ENCODE results near the gene C10orf95.

The C10orf95 gene

DNA sequence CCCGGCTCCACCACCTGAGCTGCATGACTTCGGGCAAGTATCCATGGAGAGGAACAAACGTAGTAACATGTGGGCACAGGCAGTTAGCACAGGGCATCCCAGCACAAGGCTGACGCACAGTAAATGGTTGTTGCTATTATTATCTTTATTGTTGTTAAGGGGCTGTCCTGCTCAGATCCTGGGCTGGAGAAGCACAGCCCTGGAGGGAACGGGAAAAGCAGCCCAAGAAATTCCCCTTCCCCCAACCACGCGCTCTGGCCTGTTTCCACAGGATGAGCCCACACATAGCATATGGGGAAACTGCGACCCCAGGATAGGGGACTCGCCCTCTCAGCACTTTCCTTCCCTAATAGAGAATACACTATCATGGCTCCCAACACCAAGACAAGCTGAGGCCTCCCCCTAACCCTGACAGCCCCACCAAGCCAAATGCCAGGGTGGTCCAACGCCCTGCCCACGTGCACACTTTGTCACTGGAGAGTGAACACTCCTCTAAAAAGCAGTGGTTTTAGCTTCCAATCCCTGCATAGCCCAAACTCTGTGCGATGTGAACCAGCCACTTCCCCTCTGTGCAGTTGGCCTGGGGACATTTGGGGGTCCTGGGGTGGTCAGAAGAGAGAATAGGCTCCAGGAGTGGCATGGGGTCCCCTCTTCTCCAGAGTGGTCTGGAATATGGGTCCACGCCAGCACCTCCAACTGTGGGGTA is 43.8 kb downstream of the C10orf95 start:
- H3K79me2 ChIP-seq (ENCODE audit: control insufficient read depth, insufficient read depth, low read length, unreplicated experiment) = no peaks in the 10 kb centered on the region
- no peak overlapping the region for H3K4me3 ChIP-seq (ENCODE audit: low read depth, low read length)
- peaks cover 16% of the 10 kb centered on the region for H3K4me1 ChIP-seq (ENCODE audit: control insufficient read depth, insufficient read depth, low read length, unreplicated experiment)
- H3K27ac ChIP-seq (ENCODE audit: low read depth, low read length) = no peak overlapping the region
- peaks cover 38% of the 10 kb centered on the region for H3K27me3 ChIP-seq (ENCODE audit: insufficient read depth, low read length)
- H3K36me3 ChIP-seq (ENCODE audit: insufficient read depth, low read length) = no peaks in the 10 kb centered on the region
- H2AFZ ChIP-seq (ENCODE audit: low read length, unreplicated experiment) = no peak overlapping the region

- Histone ChIP-seq H3K4me1 (ENCODE audit: control insufficient read depth, insufficient read depth, low read length, unreplicated experiment) (peaks cover 20% of the 10 kb centered on the region), H3K27ac (ENCODE audit: low read depth, low read length) (no peak overlapping the region)
Measured at GRCh38 chr10:102406815-102407214, 44.5 kb downstream of the C10orf95 start.

GRCh38 chr10:102405632-102406031 is 45.7 kb downstream of the C10orf95 start:
- peaks cover 24% of the 10 kb centered on the region for H3K4me1 ChIP-seq (ENCODE audit: control insufficient read depth, insufficient read depth, low read length, unreplicated experiment)
- H2AFZ ChIP-seq (ENCODE audit: low read length, unreplicated experiment) = no peak overlapping the region
- H3K27me3 ChIP-seq (ENCODE audit: insufficient read depth, low read length) = peaks cover 27% of the 10 kb centered on the region
- no peaks in the 10 kb centered on the region for H3K79me2 ChIP-seq (ENCODE audit: control insufficient read depth, insufficient read depth, low read length, unreplicated experiment)
- no peaks in the 10 kb centered on the region for H3K36me3 ChIP-seq (ENCODE audit: insufficient read depth, low read length)
- no peak overlapping the region for H3K4me3 ChIP-seq (ENCODE audit: low read depth, low read length)
- H3K27ac ChIP-seq (ENCODE audit: low read depth, low read length) = no peak overlapping the region

More at GRCh38 chr10:102406815-102407214, 44.5 kb downstream of the C10orf95 start:
- Histone ChIP-seq H3K27me3 (ENCODE audit: insufficient read depth, low read length) (peaks cover 38% of the 10 kb centered on the region), H2AFZ (ENCODE audit: low read length, unreplicated experiment) (no peak overlapping the region), H3K36me3 (ENCODE audit: insufficient read depth, low read length) (no peaks in the 10 kb centered on the region), H3K4me3 (ENCODE audit: low read depth, low read length) (no peak overlapping the region), H3K79me2 (ENCODE audit: control insufficient read depth, insufficient read depth, low read length, unreplicated experiment) (no peaks in the 10 kb centered on the region)

GRCh38 chr10:102405108-102405571 is 46.2 kb downstream of the C10orf95 start:
- H3K27me3 ChIP-seq (ENCODE audit: insufficient read depth, low read length) = peaks cover 22% of the 10 kb centered on the region

GRCh38 chr10:102404361-102405107 is 46.8 kb downstream of the C10orf95 start:
- Histone ChIP-seq H3K27ac (ENCODE audit: low read depth, low read length) (no peak overlapping the region), H3K4me3 (ENCODE audit: low read depth, low read length) (no peak overlapping the region), H3K27me3 (ENCODE audit: insufficient read depth, low read length) (peaks cover 16% of the 10 kb centered on the region), H3K79me2 (ENCODE audit: control insufficient read depth, insufficient read depth, low read length, unreplicated experiment) (no peaks in the 10 kb centered on the region), H3K36me3 (ENCODE audit: insufficient read depth, low read length) (no peaks in the 10 kb centered on the region), H3K4me1 (ENCODE audit: control insufficient read depth, insufficient read depth, low read length, unreplicated experiment) (peaks cover 15% of the 10 kb centered on the region), H2AFZ (ENCODE audit: low read length, unreplicated experiment) (no peak overlapping the region)

More at GRCh38 chr10:102405108-102405571, 46.2 kb downstream of the C10orf95 start:
- H3K4me3 ChIP-seq (ENCODE audit: low read depth, low read length) = no peak overlapping the region
- H3K27ac ChIP-seq (ENCODE audit: low read depth, low read length) = no peak overlapping the region
- H3K79me2 ChIP-seq (ENCODE audit: control insufficient read depth, insufficient read depth, low read length, unreplicated experiment) = no peaks in the 10 kb centered on the region
- H3K36me3 ChIP-seq (ENCODE audit: insufficient read depth, low read length) = no peaks in the 10 kb centered on the region
- peaks cover 19% of the 10 kb centered on the region for H3K4me1 ChIP-seq (ENCODE audit: control insufficient read depth, insufficient read depth, low read length, unreplicated experiment)
- no peak overlapping the region for H2AFZ ChIP-seq (ENCODE audit: low read length, unreplicated experiment)

- H3K27ac ChIP-seq (ENCODE audit: low read depth, low read length) = no peak overlapping the region
- peaks cover 11% of the 10 kb centered on the region for H3K4me1 ChIP-seq (ENCODE audit: control insufficient read depth, insufficient read depth, low read length, unreplicated experiment)
- no peaks in the 10 kb centered on the region for H3K79me2 ChIP-seq (ENCODE audit: control insufficient read depth, insufficient read depth, low read length, unreplicated experiment)
- peaks cover 4% of the 10 kb centered on the region; the same call in 1 of the 2 replicates for H3K27me3 ChIP-seq (ENCODE audit: insufficient read depth, low read length)
- H2AFZ ChIP-seq (ENCODE audit: low read length, unreplicated experiment) = no peak overlapping the region
- H3K36me3 ChIP-seq (ENCODE audit: insufficient read depth, low read length) = no peaks in the 10 kb centered on the region
- H3K4me3 ChIP-seq (ENCODE audit: low read depth, low read length) = no peak overlapping the region
Measured at GRCh38 chr10:102403115-102403514, 48.2 kb downstream of the C10orf95 start.

DNA sequence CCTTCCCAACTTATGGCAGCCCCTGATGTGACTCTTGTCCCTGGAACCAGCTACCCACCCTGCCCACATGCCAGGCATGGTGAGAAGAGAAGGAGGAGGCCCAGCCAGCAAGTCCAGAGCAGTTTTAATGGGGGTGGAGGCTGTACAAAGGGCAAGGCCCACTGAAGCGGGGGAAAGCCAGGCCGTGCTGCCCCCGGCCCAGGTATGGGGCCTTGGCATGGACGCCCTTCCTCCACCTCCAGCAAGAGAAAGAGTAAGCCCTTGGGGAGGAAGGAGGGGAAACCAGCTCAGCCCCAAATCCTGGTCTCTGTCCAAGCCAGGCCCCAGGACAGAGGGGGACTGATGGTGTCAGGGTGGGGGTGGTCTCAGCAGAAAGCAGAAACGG is 48.8 kb downstream of the C10orf95 start:
- Histone ChIP-seq H3K27me3 (ENCODE audit: insufficient read depth, low read length) (no peaks in the 10 kb centered on the region), H3K4me3 (ENCODE audit: low read depth, low read length) (no peak overlapping the region), H3K36me3 (ENCODE audit: insufficient read depth, low read length) (no peaks in the 10 kb centered on the region), H2AFZ (ENCODE audit: low read length, unreplicated experiment) (no peak overlapping the region), H3K4me1 (ENCODE audit: control insufficient read depth, insufficient read depth, low read length, unreplicated experiment) (peaks cover 11% of the 10 kb centered on the region), H3K79me2 (ENCODE audit: control insufficient read depth, insufficient read depth, low read length, unreplicated experiment) (no peaks in the 10 kb centered on the region), H3K27ac (ENCODE audit: low read depth, low read length) (no peak overlapping the region)

DNA sequence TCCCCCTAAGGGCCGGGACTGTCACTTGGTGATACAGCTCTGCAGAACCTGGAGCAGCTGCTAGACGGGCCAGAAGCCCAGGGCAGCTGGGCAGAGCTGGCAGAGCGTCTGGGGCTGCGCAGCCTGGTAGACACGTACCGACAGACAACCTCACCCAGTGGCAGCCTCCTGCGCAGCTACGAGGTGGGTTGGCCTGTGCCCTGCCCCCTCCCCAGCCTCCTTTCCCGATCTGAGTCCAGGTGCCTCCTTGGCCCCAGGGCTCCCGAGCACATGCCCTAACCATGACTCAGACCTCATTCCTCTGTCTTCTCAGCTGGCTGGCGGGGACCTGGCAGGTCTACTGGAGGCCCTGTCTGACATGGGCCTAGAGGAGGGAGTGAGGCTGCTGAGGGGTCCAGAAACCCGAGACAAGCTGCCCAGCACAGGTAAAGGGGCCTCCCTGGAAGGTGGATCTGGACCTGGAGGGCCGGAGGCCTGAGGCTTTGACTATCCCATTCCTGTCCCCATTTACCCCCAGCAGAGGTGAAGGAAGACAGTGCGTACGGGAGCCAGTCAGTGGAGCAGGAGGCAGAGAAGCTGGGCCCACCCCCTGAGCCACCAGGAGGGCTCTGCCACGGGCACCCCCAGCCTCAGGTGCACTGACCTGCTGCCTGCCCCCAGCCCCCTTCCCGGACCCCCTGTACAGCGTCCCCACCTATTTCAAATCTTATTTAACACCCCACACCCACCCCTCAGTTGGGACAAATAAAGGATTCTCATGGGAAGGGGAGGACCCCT is 49.4 kb downstream of the C10orf95 start:
- Histone ChIP-seq H3K79me2 (ENCODE audit: control insufficient read depth, insufficient read depth, low read length, unreplicated experiment) (no peaks in the 10 kb centered on the region), H3K4me3 (ENCODE audit: low read depth, low read length) (no peak overlapping the region), H3K4me1 (ENCODE audit: control insufficient read depth, insufficient read depth, low read length, unreplicated experiment) (peaks cover 12% of the 10 kb centered on the region), H3K27ac (ENCODE audit: low read depth, low read length) (no peak overlapping the region), H3K27me3 (ENCODE audit: insufficient read depth, low read length) (no peaks in the 10 kb centered on the region), H2AFZ (ENCODE audit: low read length, unreplicated experiment) (no peak overlapping the region), H3K36me3 (ENCODE audit: insufficient read depth, low read length) (no peaks in the 10 kb centered on the region)

DNA sequence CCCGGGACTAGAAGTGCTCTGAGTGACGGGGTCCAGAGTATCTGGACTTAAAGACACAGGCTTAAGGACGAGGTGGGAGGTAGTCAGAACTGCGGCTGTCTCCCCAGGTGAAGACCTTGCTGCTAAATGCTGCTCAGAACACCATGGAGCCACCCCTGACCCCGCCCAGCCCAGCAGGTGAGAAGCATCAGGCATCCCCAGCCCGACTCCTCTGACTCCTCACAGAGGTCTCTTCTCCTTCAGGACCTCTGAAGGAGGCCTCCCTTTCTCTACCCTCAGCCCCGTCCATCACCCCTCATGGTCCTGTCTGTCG is 50.0 kb downstream of the C10orf95 start:
- Histone ChIP-seq H3K4me3 (ENCODE audit: low read depth, low read length) (no peak overlapping the region), H3K27me3 (ENCODE audit: insufficient read depth, low read length) (no peaks in the 10 kb centered on the region), H3K4me1 (ENCODE audit: control insufficient read depth, insufficient read depth, low read length, unreplicated experiment) (peaks cover 19% of the 10 kb centered on the region), H2AFZ (ENCODE audit: low read length, unreplicated experiment) (no peak overlapping the region), H3K36me3 (ENCODE audit: insufficient read depth, low read length) (no peaks in the 10 kb centered on the region), H3K27ac (ENCODE audit: low read depth, low read length) (no peak overlapping the region), H3K79me2 (ENCODE audit: control insufficient read depth, insufficient read depth, low read length, unreplicated experiment) (peaks cover 5% of the 10 kb centered on the region)

GRCh38 chr10:102400598-102401341 is 50.6 kb downstream of the C10orf95 start:
- H3K27ac ChIP-seq (ENCODE audit: low read depth, low read length) = no peak overlapping the region
- H3K27me3 ChIP-seq (ENCODE audit: insufficient read depth, low read length) = no peaks in the 10 kb centered on the region
- no peaks in the 10 kb centered on the region for H3K36me3 ChIP-seq (ENCODE audit: insufficient read depth, low read length)
- H3K4me1 ChIP-seq (ENCODE audit: control insufficient read depth, insufficient read depth, low read length, unreplicated experiment) = peaks cover 21% of the 10 kb centered on the region
- peaks cover 10% of the 10 kb centered on the region for H3K79me2 ChIP-seq (ENCODE audit: control insufficient read depth, insufficient read depth, low read length, unreplicated experiment)
- no peak overlapping the region for H2AFZ ChIP-seq (ENCODE audit: low read length, unreplicated experiment)
- no peak overlapping the region for H3K4me3 ChIP-seq (ENCODE audit: low read depth, low read length)

All from ACC112 (cell line).